ENCODE data around the gene UBE2J2. TPM values are rescaled to one million over a fixed set of nuclear protein-coding genes. Genes with fewer than 3 reads are reported as not detected.

Gene UBE2J2
- total RNA-seq, 1 donor: 32.6 TPM

DNA sequence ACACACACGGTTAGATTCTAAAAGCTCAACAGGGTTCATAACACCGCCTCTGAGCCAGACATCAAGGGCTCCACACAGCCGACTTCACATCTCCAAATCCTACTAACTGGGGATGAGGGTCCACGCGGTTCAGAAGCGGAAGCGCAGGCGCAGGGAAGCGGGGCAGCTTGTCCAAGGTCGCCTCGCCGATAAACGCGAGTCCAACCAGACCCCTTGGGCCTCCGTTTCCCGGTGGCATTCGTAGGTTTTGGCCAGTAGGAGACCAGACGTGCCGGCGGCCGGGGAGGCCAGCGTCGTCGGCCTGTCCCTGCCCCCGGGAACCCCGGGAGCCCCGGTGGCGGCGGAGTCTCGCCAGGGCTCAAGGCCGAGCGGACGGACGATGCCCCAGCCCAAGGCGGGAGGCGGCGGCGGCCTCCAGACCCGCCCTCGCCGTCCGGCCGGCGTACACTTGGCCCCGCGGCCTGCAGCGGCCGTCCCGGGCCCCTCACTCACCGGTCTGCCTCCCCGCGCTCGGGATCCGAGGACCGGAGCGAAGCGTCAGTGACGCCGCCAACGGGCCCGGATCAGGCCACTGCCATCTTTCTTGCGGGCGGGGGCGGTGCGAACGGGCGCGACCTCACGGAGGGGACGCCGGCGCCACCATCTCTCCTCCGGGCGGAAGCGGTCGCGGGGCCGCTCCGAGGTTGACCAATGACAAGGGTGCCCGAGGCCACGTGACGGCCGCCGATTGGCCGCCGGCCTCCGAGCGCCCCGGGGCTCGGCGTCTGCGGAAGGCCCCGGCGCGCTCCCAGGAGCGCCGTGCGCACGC, 42.0 kb downstream of the UBE2J2 start, which contains the start of gene SDF4:
SDF4 (minus strand) TSS at position 602 of the 808 bp plus-strand sequence. CDS start 3,229 bp downstream, outside the sequence.
- no peaks in the 10 kb centered on the region for H3K27me3 ChIP-seq (ENCODE audit: insufficient read depth, low read length)
- H3K9me3 ChIP-seq (ENCODE audit: low read depth, low read length): no peaks in the 10 kb centered on the region
- H3K36me3 ChIP-seq (ENCODE audit: insufficient read depth, low read length): peaks cover 12% of the 10 kb centered on the region
- peaks cover 69% of the 10 kb centered on the region for H3K79me2 ChIP-seq (ENCODE audit: insufficient read depth, low read length)
- peaks cover 36% of the 10 kb centered on the region for H4K20me1 ChIP-seq (ENCODE audit: insufficient read depth, low read length)
- no peak for TF ChIP-seq CTCF (IDR thresholded peaks at IDR 0.05; ENCODE audit: extremely low read depth, low read depth, low read length)
- H3K27ac ChIP-seq (ENCODE audit: low read depth, low read length): peak within 1 kb of the TSS; percentile 80
- H2AFZ ChIP-seq (ENCODE audit: low read length): peak within 1 kb of the TSS; percentile 87
- DNase-seq (ENCODE audit: insufficient read length, low spot score, missing footprints): peak; percentile 100
- peaks cover 13% of the 10 kb centered on the region for H3K4me1 ChIP-seq (ENCODE audit: insufficient read depth, low read length)
- H3K4me2 ChIP-seq (ENCODE audit: insufficient read depth, low read length): peak within 1 kb of the TSS; percentile 100
- H3K4me3 ChIP-seq (ENCODE audit: insufficient read depth, low read length): peak within 1 kb of the TSS; percentile 91

DNA sequence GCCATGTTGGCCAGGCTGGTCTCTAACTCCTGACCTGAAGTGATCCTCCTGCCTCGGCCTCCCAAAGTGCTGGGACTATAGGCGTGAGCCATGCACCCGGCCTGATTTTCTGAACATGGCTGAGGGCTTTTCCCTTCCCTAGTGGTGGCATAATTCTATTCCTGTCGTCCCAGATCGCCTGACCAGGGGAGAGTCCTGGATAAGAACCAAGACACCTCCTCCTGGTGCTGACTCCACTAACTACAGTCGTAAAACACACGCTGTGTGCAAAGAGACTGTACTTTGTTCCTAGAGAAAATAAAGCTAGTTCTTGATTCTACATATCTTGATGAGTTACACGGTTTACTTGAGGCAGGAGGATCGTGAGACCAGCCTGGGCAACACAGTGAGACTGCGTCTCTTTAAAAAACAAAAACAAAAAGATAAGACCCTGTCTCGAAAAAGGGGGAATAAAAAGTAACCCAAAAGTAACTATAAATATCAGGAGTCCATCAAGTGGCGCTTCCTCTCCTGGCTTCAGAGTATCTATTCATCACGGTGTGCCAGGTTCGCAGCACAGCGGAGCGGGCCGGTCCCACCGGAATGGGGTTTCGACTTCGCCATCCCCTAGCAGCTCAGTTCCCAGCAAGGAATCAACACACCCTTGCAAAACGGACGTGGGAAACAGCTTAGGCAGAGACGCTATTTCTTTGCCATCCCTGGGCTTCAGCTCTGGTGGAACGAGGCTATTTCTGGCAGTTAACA, 42.8 kb downstream of the UBE2J2 start:
- Histone ChIP-seq H3K36me3 (ENCODE audit: insufficient read depth, low read length) (peaks cover 12% of the 10 kb centered on the region), H3K79me2 (ENCODE audit: insufficient read depth, low read length) (peaks cover 76% of the 10 kb centered on the region), H3K27me3 (ENCODE audit: insufficient read depth, low read length) (no peaks in the 10 kb centered on the region), H2AFZ (ENCODE audit: low read length) (peak overlapping the region; percentile 87), H3K4me1 (ENCODE audit: insufficient read depth, low read length) (peaks cover 13% of the 10 kb centered on the region), H3K4me3 (ENCODE audit: insufficient read depth, low read length) (peak overlapping the region; percentile 91), H3K9me3 (ENCODE audit: low read depth, low read length) (no peaks in the 10 kb centered on the region), H3K4me2 (ENCODE audit: insufficient read depth, low read length) (peak overlapping the region; percentile 100), H4K20me1 (ENCODE audit: insufficient read depth, low read length) (peaks cover 44% of the 10 kb centered on the region), H3K27ac (ENCODE audit: low read depth, low read length) (peak overlapping the region; percentile 80)
- peak; percentile 100 for DNase-seq (ENCODE audit: insufficient read length, low spot score, missing footprints)
- TF ChIP-seq CTCF (IDR thresholded peaks at IDR 0.05; ENCODE audit: extremely low read depth, low read depth, low read length): peak; percentile 49

DNA sequence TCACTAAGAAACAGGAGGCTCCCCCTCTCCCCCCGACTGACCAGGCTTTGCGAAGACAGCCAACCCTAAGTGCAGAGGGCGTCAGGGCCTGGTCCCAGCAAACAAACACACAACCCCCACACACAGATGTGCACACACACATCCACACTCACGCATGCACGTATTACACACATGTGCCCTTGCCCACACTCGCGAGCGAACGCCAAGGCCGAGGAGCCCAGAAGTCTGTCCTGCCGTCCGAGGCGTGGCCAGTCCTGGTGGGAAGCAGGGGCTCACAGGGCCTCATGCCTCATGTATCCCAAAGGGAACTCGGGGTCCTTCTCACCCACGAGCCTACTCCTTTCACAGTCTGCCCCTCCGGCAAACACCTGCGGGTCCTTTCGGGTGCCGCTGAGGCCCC, 43.9 kb downstream of the UBE2J2 start:
- no peak for DNase-seq (ENCODE audit: insufficient read length, low spot score, missing footprints)
- H3K9me3 ChIP-seq (ENCODE audit: low read depth, low read length): no peaks in the 10 kb centered on the region
- peaks cover 12% of the 10 kb centered on the region for H3K36me3 ChIP-seq (ENCODE audit: insufficient read depth, low read length)
- no peak for TF ChIP-seq CTCF (IDR thresholded peaks at IDR 0.05; ENCODE audit: extremely low read depth, low read depth, low read length)
- H3K27ac ChIP-seq (ENCODE audit: low read depth, low read length): no peak overlapping the region
- no peak overlapping the region for H3K4me3 ChIP-seq (ENCODE audit: insufficient read depth, low read length)
- no peak overlapping the region for H2AFZ ChIP-seq (ENCODE audit: low read length)
- H3K79me2 ChIP-seq (ENCODE audit: insufficient read depth, low read length): peaks cover 87% of the 10 kb centered on the region
- peak overlapping the region; percentile 7 for H3K4me2 ChIP-seq (ENCODE audit: insufficient read depth, low read length)
- no peaks in the 10 kb centered on the region for H3K27me3 ChIP-seq (ENCODE audit: insufficient read depth, low read length)
- peaks cover 13% of the 10 kb centered on the region for H3K4me1 ChIP-seq (ENCODE audit: insufficient read depth, low read length)
- H4K20me1 ChIP-seq (ENCODE audit: insufficient read depth, low read length): peaks cover 50% of the 10 kb centered on the region
